Right lobe of liver (tissue), 6 donors: Measurements from ENCODE around the gene RASIP1. TPM values are rescaled to one million over a fixed set of nuclear protein-coding genes. Genes with fewer than 3 reads are reported as not detected.
"Not testable (repeated sequence)": the region's sequence is repeated elsewhere in the genome, so short reads cannot be mapped to it uniquely, and the experiment has no call there.

Experiments used
- ATAC-seq, 4 donors: fragments of 200-7000 bp; cut with Tn5 transposase; one replicate each; pipeline ENCODE4 v1.9.1; 2020; ENCODE audit warnings: mild to moderate bottlenecking in 4 of 4, moderate library complexity in 4 of 4
- DNase-seq, 3 donors: peaks; one replicate each; pipeline ENCODE4 v3.0.0-alpha.2; 2020
- H3K27ac ChIP-seq, 3 donors: fragments of 200-600 bp; one replicate each; pipeline ENCODE4 v1.8.0; 2022
- H3K27me3 ChIP-seq, 2 donors: fragments of 200-600 bp; one replicate each; pipeline ENCODE4 v1.8.0; 2022
- H3K36me3 ChIP-seq, 4 donors: fragments of 200-600 bp; sonication (generic) in 1 of 4; one replicate each; pipeline versions ENCODE4 v1.5.1 to v1.8.0; 2017 to 2022; ENCODE audit warnings: control low read depth in 1 of 4
- H3K4me1 ChIP-seq, 4 donors: fragments of 200-600 bp; sonication (generic) in 1 of 4; one replicate each; pipeline versions ENCODE4 v1.5.1 to v1.8.0; 2017 to 2022; ENCODE audit warnings: control low read depth in 1 of 4
- H3K4me3 ChIP-seq, 3 donors: fragments of 200-600 bp; one replicate each; pipeline ENCODE4 v1.8.0; 2022
- H3K9me3 ChIP-seq, 4 donors: fragments of 200-600 bp; sonication (generic) in 1 of 4; one replicate each; pipeline versions ENCODE4 v1.5.1 to v1.8.0; 2017 to 2022; ENCODE audit warnings: control low read depth in 1 of 4
- POLR2A ChIP-seq: fragments of 450-650 bp; IDR thresholded peaks from one replicate; pipeline ENCODE4 v1.6.1; 2017; ENCODE audit warnings: antibody characterized with exemption, mild to moderate bottlenecking
- WGBS: methylation state at CpG from one replicate; pipeline ENCODE4 v1.1.6; 2018; ENCODE audit warnings: low coverage, low lambda C conversion rate; ENCODE audit not compliant: insufficient coverage; ENCODE audit errors: missing lambda C conversion rate; 5-methylcytosine and 5-hydroxymethylcytosine counted together
- intact Hi-C, 2 donors: fragments of 100-400 bp; cut with DNase I; formaldehyde crosslinking; loops; one replicate each; pipeline versions ENCODE4 v1.11.2 to v1.14.1; 2022
- total RNA-seq, 6 experiments: library from RNA; depleted of rRNA in 2 of 6; stranded (reverse); fragments of >200 nt in 2 of 6; fragmentation: NEBNext Ultra II Directional in 3 of 6; extraction: Animal tissue kit (Norgen Biotek cat#: 25700) in 3 of 6; gene quantifications; one replicate each; pipeline versions ENCODE4 v1.1.0 to v1.2.4, GENCODE V29; 2016 to 2023
- TF ChIP-seq, protein P1 (sequence below), 4 donors: fragments of 200-600 bp in 3 of 4; fragments of 450-650 bp in 1 of 4; IDR thresholded peaks; one replicate each; pipeline versions ENCODE4 v1.5.1 to v1.8.0; 2016 to 2022; ENCODE audit warnings: antibody characterized with exemption in 4 of 4, mild to moderate bottlenecking in 2 of 4
- donor health status: DM: no; HTN: yes; CAD: no.
- donor health status: DM: no; HTN: no; CAD: no.
- donor health status: DM: no; HTN: no; CAD: no.
- donor health status: DM: no; HTN: yes; CAD: no.
- donor health status: DM: no; HTN: yes; CAD: no.

RASIP1 gene
- total RNA-seq, 6 experiments from 2014 or later = 2.7 to 6.7 (median 4.9) TPM

DNA sequence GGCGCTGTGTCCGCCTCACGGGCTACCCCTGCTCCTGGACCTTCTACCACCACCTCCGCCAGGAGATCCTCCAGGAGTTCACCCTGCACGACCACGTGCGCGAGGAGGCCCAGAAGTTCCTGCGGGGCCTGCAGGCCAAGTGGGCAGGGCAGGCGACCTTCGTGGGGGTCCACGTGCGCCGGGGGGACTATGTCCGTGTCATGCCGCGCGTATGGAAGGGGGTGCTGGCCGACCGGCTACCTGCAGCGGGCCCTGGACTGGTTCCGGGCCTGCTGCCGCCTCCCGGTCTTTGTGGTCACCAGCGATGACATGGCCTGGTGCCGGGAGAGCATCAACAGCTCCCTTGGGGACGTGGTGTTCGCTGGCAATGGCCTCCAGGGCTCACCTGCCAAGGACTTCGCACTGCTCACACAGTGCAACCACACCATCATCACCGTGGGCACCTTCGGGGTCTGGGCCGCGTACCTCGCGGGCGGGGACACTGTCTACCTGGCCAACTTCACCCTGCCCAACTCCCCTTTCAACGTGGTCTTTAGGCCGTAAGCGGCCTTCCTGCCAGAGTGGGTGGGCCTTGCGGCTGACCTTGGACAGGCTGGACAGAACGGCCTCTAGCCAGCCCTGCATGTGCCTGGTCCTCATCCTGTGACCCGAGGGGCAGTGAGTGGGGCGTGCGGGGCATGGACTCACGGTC is 59.8 kb downstream of the RASIP1 start:
- peaks cover 0 to 6% (median 3%) of the 10 kb centered on the region in 4 donors for H3K4me1 ChIP-seq
- no peak for TF ChIP-seq POLR2A
- TF ChIP-seq, protein P1, sequence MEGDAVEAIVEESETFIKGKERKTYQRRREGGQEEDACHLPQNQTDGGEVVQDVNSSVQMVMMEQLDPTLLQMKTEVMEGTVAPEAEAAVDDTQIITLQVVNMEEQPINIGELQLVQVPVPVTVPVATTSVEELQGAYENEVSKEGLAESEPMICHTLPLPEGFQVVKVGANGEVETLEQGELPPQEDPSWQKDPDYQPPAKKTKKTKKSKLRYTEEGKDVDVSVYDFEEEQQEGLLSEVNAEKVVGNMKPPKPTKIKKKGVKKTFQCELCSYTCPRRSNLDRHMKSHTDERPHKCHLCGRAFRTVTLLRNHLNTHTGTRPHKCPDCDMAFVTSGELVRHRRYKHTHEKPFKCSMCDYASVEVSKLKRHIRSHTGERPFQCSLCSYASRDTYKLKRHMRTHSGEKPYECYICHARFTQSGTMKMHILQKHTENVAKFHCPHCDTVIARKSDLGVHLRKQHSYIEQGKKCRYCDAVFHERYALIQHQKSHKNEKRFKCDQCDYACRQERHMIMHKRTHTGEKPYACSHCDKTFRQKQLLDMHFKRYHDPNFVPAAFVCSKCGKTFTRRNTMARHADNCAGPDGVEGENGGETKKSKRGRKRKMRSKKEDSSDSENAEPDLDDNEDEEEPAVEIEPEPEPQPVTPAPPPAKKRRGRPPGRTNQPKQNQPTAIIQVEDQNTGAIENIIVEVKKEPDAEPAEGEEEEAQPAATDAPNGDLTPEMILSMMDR (IDR thresholded peaks at IDR 0.05) = no peak
- no peaks in the 10 kb centered on the region for H3K9me3 ChIP-seq
- H3K4me3 ChIP-seq = no peak overlapping the region
- no peak for DNase-seq
- no peaks in the 10 kb centered on the region for H3K36me3 ChIP-seq
- no peak for ATAC-seq
- H3K27ac ChIP-seq = no peak overlapping the region
- intact Hi-C loops = loop anchor here in 1 of 2 donors (10.0 kb wide), 1 partner anchor 164 kb away; no protein-coding TSS in a partner anchor
- WGBS = 90% methylated on average over 2 of the region's 45 CpGs
- no peaks in the 10 kb centered on the region for H3K27me3 ChIP-seq

DNA sequence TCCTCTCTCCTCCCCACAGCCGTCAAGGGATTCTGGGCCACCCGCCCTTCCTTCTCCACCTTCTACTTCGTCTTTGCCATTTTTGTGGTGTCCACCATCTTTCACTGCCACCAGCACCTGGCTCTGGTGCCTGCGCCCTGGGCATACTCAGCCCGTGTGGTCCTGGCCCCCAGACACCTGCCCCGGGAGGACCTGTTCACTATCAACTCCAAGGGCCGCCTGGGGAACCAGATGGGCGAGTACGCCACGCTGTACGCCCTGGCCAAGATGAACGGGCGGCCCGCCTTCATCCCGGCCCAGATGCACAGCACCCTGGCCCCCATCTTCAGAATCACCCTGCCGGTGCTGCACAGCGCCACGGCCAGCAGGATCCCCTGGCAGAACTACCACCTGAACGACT is 60.4 kb downstream of the RASIP1 start:
- DNase-seq, ATAC-seq, H3K9me3 ChIP-seq, H3K4me3 ChIP-seq, H3K27me3 ChIP-seq, H3K36me3 ChIP-seq, H3K27ac ChIP-seq: not testable (repeated sequence)
- 84% methylated on average over 3 of the region's 19 CpGs for WGBS
- H3K4me1 ChIP-seq = peaks cover 0 to 11% (median 4%) of the 10 kb centered on the region in 4 donors
- intact Hi-C loops = loop anchor here in 1 of 2 donors (10.0 kb wide), 1 partner anchor 165 kb away; no protein-coding TSS in a partner anchor

DNA sequence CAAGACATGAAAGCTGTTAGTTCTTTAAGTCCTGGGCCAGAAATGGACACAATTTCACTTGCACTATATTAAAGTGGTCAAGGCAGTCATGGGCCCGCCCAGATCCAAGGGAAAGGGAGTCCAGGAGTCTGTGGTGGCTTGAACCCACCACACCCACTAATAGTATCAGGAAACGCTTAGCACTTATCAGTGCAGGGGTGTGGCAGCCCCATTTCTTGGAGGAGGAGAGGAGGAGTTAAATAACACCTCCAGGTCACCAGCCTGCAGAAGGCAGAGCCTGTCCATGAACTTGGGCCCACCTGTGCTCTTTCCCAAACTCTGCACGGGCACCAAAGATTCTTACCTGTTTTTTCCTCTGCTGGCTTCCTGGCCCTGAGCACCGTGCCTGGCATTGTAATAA is 62.2 kb downstream of the RASIP1 start:
- no peak for ATAC-seq

DNA sequence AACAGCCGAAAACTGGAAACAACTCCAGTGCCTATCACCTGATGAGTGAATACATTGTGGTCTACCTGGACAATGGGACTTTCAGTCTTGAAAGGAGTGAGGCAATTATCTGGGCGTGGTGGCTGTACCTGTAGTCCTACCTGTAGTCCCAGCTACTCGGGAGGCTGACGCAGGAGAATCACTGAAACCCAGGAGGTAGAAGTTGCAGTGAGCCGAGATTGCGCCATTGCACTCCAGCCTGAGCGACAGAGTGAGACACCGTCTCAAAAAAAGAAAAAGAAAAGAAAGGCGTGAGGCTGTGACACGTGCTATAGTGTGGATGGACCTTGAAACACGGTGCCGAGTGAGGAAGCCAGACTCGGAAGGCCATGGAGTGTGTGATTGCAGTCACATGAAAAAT is 63.5 kb downstream of the RASIP1 start:
- no peaks in the 10 kb centered on the region for H3K36me3 ChIP-seq
- ATAC-seq (no peak), DNase-seq (no peak)
- intact Hi-C loops = loop anchor here in 1 of 2 donors (10.0 kb wide), 3 partner anchors 58 to 158 kb away; partner anchors contain the start of gene HSD17B14
- TF ChIP-seq POLR2A = no peak
- TF ChIP-seq, protein P1 (IDR thresholded peaks at IDR 0.05) = no peak
- H3K27ac ChIP-seq = no peak overlapping the region
- H3K4me1 ChIP-seq = peaks cover 0 to 6% (median 3%) of the 10 kb centered on the region in 4 donors
- H3K27me3 ChIP-seq = no peaks in the 10 kb centered on the region
- H3K4me3 ChIP-seq = no peak overlapping the region
- H3K9me3 ChIP-seq = no peaks in the 10 kb centered on the region
- 83% methylated on average over 11 of the region's 13 CpGs for WGBS

More for the DNA sequence above, 62.2 kb downstream of the RASIP1 start:
- no peaks in the 10 kb centered on the region for H3K36me3 ChIP-seq
- peaks cover 0 to 6% (median 3%) of the 10 kb centered on the region in 4 donors for H3K4me1 ChIP-seq
- no peak overlapping the region for H3K27ac ChIP-seq
- intact Hi-C loops = loop anchor here in 1 of 2 donors (10.0 kb wide), 3 partner anchors 57 to 157 kb away; partner anchors contain the start of gene HSD17B14
- DNase-seq = no peak
- H3K4me3 ChIP-seq = no peak overlapping the region
- no peaks in the 10 kb centered on the region for H3K27me3 ChIP-seq
- H3K9me3 ChIP-seq = no peaks in the 10 kb centered on the region
- 78% methylated on average over 2 of the region's 4 CpGs for WGBS
- TF ChIP-seq POLR2A = no peak
- TF ChIP-seq, protein P1 (IDR thresholded peaks at IDR 0.05) = no peak

DNA sequence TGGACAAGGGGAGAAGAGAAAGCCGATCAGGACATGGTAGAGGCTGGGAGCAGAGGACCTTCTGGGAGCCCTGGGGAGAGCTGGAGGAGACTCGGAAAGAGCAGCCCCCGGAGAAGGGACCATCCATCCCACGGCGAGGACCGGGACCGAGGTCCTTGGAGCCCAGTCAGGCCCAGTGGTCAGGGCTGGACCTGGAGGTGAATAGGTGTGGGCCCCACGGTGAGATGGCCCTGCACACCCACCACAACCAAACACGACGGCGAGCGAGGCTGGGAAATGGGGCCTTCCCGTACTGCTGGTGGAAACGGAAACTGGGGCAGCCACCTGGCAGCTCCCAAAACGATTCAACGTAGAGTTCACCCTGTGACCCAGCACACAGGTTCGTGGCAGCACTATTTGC is 63.9 kb downstream of the RASIP1 start:
- Histone ChIP-seq H3K36me3 (no peaks in the 10 kb centered on the region), H3K4me1 (peaks cover 0 to 6% (median 3%) of the 10 kb centered on the region in 4 donors), H3K27ac (no peak overlapping the region), H3K9me3 (no peaks in the 10 kb centered on the region), H3K27me3 (no peaks in the 10 kb centered on the region), H3K4me3 (no peak overlapping the region)
- intact Hi-C loops = loop anchor here in 1 of 2 donors (10.0 kb wide), 3 partner anchors 58 to 158 kb away; partner anchors contain the start of gene HSD17B14
- no peak for TF ChIP-seq POLR2A
- TF ChIP-seq, protein P1 (IDR thresholded peaks at IDR 0.05) = no peak
- WGBS = 48% methylated on average over 4 of the region's 17 CpGs
- DNase-seq = no peak
- ATAC-seq = no peak
